GM19467 (cell line): Measurements from ENCODE around the gene GMDS.
A peak's percentile ranks its signal among the peaks of the same experiment; 100 is the strongest.

ENCODE experiments used
- ATAC-seq: cut with Tn5 transposase; IDR thresholded peaks from one replicate; pipeline ENCODE4 v1.9.1; 2021; ENCODE audit warnings: mild to moderate bottlenecking, moderate library complexity; ENCODE audit not compliant: unreplicated experiment

Gene GMDS

GRCh38 chr6:2140438-2141128, 104.8 kb downstream of the GMDS start:
- no peak for ATAC-seq

- no peak for ATAC-seq
These were observed 110.0 kb downstream of the GMDS start for GRCh38 chr6:2135401-2135800.

- ATAC-seq, result no peak
These were observed 110.9 kb downstream of the GMDS start for GRCh38 chr6:2134554-2134953.

GRCh38 chr6:2133716-2134310, 111.6 kb downstream of the GMDS start:
- ATAC-seq, result no peak

- ATAC-seq, result no peak
These were observed 112.5 kb downstream of the GMDS start for GRCh38 chr6:2132916-2133315.

- no peak for ATAC-seq
These were observed 113.0 kb downstream of the GMDS start for GRCh38 chr6:2132416-2132815.

- peak; percentile 70 for ATAC-seq
These were observed 116.2 kb downstream of the GMDS start for GRCh38 chr6:2129182-2129621.

GRCh38 chr6:2127484-2127911, 117.9 kb downstream of the GMDS start:
- no peak for ATAC-seq

GRCh38 chr6:2126351-2126750, 119.1 kb downstream of the GMDS start:
- ATAC-seq, result no peak

- ATAC-seq, result no peak
These were observed 120.2 kb downstream of the GMDS start for GRCh38 chr6:2125158-2125557.

GRCh38 chr6:2124260-2124709, 121.1 kb downstream of the GMDS start:
- no peak for ATAC-seq

GRCh38 chr6:2120912-2121311, 124.5 kb downstream of the GMDS start:
- no peak for ATAC-seq

GRCh38 chr6:2119275-2119674, 126.1 kb downstream of the GMDS start:
- no peak for ATAC-seq

GRCh38 chr6:2118136-2118535, 127.3 kb downstream of the GMDS start:
- no peak for ATAC-seq

GRCh38 chr6:2117447-2117846, 128.0 kb downstream of the GMDS start:
- ATAC-seq, result no peak

GRCh38 chr6:2116496-2116895, 128.9 kb downstream of the GMDS start:
- no peak for ATAC-seq

- ATAC-seq, result no peak
These were observed 131.3 kb downstream of the GMDS start for GRCh38 chr6:2114100-2114499.

GRCh38 chr6:2111162-2111677, 134.2 kb downstream of the GMDS start:
- ATAC-seq, result no peak

- ATAC-seq, result peak; percentile 51
These were observed 134.9 kb downstream of the GMDS start for GRCh38 chr6:2110504-2110903.

- no peak for ATAC-seq
These were observed 135.6 kb downstream of the GMDS start for GRCh38 chr6:2109796-2110195.

- no peak for ATAC-seq
These were observed 136.6 kb downstream of the GMDS start for GRCh38 chr6:2108700-2109306.

- no peak for ATAC-seq
These were observed 140.9 kb downstream of the GMDS start for GRCh38 chr6:2104524-2104880.
